ENCODE results near the gene FRMD8.

Gene FRMD8

DNA sequence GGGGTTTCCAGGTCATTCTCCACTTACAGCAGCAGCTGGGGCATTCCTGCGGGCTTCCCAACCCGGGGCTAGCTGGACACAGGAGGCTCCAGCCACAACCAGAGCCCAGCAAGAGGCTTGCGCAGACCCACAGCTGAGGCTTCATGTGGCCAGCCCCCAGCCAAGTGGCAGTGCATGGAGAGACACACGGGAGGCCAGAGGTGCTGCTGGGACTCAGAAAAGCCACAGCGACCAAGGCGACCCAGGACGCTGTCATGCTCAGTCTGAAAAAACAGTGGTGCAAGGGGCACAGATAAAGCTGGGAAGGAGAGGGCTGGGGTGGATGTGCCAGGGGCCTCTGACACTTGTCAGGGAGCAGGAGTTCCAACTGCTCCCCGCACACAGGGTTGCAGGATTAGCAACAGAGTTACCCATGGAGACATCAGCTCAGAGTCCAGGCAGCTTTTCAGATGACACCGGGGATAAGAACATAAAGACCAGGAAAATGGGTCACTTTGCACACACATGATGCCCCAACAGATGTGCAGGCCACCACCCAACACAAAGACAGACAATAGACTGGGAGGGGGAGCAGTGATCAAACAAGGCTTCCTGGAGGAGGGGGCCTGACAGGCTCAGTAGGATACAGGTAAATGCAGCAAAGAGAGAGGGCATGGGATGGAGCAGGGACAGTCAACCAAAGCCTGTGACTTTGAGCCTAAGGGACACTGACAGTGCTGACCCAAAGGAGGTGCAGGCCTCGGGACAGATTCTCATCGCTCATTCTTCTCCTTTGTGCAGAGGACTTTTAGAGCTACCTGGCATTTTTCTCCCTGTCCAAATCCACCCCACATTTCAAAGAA lies 29.3 kb downstream of the FRMD8 start:
- no peak for DNase-seq

DNA sequence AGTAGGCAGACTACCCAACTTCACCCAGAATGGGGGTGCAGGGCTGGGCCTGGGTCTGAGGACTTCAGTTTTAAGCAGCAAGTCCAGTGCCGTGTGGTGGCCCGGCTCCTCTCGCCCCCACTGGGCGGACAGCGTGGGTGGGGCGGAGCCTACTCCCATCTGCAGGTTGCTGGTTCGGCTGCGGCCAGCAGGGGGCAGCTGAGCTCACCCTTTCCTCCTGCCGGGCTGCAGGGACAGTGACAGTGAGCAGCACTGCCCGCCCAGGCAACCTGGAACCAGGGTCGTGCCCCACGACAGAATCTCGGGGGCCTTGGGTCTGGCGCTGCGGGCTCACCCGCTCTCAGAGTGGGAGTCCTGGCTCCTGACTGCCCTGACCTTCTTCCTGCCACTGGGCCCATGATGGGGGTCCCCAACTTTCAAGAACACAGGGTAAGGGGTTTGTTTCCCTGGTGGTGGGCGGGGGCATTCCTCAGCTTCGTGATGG lies 29.9 kb downstream of the FRMD8 start:
- DNase-seq, result peak; percentile 93

DNA sequence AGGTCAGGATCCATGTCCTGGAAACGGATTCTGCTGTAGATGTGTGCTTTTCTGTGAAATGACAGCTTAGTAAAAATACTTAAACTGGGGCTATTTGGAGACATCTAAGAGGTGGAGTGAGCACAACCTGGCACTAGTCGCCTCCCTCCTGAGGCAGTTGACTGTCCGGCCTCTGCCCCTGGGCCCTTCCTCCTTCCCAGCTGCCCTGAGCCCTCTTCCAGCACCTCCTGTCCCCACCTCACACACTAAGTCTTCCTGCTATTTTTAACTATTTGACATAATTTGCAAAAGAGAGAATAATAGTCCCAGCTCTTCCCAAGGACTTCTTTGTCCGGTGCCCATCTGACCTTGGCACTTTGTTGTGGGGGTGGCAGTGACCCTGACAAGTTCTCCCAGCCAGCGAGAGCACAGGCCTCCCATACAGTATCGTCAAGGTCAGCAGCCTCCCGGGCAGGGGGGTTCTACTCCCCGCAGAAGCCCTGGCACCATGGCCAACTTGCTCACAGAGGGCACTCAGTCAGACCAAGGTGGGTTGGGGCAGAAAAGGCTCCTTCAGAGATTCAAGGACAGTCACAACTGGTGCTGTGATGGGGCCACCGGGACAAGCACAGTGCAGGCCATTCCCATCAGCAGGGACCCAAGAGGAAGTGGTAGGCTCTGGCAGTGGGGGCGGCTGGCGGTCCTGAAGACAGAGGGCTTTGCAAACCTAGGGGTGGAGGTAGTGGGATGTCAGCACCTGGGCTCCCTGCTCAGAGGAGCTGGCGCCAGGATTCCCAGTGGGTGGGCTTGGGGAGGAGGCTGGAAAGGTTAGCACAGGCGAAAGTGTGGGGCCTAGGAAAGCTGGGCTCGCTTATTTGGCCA lies 30.6 kb downstream of the FRMD8 start:
- no peak for DNase-seq

DNA sequence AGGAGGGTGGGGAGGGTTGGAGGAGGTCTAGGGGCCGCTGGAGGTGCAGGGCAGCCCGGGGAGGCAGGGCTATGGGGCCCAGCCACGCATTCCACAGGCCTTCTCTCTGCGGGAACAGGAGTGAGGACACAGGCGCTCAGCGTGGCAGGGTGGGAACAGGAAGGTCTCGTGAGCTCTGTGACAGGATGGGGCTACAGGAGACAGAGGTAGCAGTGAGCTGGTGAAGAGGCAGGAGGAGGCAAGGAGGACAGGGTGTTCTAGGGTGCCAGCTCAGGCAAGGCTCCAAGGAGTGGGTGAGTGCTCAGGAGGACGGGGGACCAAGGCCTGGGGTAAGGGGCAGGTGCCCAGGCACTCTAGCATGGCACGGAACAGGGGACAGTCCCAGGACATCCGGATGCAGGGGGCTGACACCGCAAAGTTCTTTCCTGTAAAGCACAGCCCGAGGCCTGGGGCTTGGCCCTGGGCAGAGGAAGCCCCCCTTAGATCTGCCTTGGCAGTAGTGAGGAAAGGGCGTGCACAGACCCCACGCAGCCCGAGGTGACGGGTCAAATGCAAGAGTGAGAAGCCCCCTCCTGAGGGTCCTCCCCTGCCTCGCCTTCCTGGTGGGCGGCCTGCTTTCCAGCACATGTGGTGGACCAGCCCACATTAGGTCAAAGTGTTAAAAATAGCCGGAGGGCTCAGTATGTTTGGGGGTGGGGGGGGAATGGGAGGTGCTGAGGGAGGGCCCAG lies 31.4 kb downstream of the FRMD8 start:
- DNase-seq, result peak; percentile 36

DNA sequence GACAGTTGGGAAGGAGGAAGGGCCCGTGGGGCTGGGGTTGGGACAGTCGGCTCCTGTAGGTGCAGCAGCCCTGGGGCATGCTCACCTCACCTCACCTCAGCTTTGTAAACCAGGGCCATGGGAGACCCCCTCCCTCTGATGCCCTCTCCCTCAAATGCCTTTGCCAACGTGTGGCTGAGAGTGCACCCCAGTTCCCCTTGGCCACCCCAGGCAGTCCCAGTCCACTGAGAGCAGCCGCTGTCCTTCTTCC lies 31.9 kb downstream of the FRMD8 start:
- DNase-seq, result no peak

DNA sequence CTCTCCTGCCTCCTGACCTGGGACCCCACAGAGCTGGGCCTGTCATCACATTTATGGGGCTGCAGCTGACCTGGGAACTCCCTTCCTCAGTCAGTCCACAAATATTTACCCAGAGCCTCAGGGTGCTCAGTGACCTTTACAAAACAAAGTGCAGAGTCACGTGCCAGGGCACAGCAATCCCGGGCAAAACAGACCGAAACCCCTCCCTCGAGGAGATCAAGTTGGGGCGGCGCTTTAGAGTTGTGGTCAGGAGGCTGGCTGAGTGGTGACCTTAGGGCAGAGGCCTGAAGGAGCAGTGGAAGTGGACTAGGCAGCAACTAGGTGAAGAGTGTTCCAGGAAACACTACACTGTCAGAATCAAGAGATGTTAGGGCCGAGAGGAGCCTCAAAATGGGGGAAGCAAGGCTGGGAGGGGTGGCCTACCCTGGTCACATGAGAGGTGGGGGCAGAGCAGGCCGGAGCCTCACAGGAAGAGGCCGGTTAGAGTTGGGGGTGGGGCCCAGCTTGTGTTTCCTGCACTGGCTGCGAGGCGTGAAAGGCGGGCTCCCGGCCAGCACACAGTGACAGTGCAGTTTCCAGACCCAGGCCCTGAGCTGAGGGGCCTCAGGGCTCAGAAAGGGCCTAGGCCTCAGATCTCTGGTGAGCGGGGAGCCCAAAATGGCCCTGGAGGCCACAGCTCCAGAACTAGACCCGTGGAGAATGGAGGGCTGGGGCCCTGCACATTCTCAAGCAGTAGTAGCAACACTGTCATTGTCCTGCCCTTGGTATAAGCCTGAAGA lies 32.4 kb downstream of the FRMD8 start:
- DNase-seq, result peak; percentile 83

DNA sequence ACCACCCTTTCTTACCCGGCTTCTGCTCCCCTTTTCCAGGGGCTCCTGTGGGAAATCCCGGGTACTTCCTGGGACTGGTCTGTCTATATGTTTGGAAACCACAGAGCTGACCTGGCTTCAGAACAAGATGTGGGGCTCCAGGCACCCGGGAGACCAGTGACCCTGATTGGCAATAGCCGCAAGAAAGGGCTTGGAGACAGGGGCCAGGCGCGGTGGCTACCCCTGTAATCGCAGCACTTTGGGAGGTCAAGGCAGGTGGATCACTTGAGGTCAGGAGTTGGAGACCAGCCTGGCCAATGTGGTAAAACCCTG lies 33.0 kb downstream of the FRMD8 start:
- DNase-seq, result no peak

DNA sequence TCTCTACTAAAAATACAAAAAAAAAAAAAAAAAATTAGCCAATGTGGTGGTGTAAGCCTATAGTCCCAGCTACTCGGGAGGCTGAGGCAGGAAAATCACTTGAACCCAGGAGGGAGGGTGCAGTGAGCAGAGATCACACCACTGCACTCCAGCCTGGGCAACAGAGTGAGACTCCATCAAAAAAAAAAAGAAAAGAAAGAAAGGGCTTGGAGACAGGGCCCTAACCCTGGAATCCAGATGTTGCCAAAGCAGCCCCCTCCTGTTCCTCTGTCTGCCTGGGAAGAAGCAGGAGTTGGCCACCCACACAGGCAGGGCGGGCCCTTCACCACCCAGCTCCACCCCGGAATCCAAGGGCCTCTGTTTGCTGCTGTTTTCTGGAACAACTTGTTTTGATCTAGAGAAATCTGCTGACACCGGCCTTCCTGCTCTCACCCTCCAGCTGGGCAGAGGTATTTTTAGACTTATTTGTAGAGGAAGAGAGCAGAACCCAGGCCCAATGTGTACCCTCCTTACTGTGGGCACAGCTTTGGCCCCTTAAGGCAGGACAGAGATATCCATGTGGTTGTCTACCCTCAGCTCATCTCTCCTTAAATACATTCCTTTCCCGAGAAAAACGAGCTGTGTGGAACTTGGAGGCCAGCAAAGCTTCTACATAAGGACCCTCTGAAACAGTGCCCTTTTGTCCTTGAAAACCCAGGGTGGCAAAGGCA lies 33.5 kb downstream of the FRMD8 start:
- DNase-seq, result peak; percentile 51

DNA sequence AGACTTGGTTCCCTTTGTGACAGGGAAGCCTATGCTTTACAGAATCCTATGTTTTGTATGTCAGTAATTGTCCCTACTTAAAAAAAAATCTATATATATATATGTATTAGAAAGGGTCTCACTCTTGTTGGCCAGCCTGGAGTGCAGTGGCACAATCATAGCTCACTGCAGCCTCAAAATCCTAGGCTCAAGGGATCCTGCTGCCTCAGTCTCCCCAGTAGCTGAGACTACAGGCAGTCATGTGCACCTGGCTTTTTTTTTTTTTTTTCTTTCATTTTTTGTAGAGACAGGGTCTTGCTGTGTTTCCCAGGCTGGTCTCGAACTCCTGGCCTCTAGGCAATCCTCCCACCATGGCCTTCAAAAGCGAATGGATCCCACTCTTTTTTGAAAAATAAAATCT lies 34.1 kb downstream of the FRMD8 start:
- DNase-seq, result no peak

DNA sequence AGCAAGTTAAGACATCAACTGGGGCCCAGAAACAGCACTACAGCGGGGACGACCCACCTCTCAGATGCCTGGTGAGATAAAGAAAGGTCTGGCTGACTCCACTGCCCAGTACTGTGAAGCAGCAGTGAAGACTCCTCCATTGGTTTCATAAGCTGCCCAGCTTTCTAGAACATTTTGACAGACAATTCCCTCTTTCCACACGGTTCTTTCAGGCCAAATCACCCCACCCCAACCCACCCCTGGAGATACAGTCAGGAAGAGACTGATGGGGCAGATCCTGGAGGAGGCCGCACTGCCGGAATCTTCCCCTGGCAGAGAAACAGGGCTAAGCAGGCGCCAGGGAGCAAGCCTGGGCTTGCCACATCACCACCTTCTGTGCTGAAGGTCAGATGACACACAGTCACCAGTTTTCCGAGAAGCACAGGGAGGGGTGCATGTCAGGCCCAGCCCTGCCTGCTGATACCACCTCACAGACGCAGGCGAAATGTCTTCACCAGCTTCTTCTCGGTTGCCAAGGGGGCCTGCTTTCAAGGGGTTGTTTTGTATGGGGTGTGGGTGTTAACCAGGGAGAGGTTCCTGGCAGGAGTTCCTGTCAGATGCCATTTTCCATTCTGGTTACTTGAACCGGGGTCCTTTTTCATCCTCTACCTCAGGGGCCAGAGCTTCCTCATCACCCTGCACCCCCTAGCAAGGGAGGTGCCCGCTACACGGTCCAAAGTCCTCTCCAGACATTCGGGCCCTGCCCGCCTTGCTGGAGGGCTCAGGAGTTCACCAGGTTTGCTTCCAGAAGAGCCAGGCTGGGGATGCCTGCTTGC lies 34.7 kb downstream of the FRMD8 start:
- peak; percentile 78 for DNase-seq

DNA sequence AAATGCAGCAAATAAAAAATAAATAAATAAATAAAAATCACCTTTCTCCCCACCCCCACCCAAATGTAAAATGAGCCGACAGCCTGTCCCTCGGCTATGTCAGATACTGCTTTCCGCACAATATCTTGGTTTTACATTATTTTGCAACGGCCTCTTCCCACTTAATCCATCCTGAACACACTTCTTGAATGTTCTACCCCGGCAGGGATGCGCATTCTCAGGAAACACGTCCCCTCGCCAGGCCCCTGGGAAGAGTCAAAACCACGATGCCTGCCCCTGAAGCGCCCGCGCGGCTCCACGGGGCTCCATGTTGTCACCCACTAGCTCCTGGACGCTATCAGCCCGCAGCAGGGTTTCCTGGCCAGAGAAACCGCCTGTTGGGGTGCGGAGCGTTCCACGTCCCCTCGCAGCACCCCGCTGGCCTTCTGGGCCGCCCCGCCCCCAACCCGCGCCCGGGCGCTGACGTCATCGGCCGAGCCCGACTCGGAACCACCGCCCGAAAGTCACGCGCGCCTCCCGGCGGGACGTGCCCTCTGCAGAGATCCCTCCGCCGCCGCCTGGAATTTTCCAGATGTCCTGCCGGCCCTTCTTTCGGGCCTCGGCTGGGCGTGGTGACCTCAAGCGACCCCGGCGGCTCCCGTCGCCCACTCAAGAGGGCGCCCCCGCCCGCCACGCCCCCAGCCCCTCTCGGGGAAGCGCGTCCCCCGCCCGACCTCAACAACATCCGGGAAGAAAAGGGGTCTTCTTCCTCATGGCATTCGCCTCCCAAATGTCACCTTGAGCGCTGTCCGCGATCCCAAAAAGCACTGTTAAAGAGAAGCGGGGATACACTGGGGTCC lies 35.6 kb downstream of the FRMD8 start:
- peak; percentile 93 for DNase-seq

DNA sequence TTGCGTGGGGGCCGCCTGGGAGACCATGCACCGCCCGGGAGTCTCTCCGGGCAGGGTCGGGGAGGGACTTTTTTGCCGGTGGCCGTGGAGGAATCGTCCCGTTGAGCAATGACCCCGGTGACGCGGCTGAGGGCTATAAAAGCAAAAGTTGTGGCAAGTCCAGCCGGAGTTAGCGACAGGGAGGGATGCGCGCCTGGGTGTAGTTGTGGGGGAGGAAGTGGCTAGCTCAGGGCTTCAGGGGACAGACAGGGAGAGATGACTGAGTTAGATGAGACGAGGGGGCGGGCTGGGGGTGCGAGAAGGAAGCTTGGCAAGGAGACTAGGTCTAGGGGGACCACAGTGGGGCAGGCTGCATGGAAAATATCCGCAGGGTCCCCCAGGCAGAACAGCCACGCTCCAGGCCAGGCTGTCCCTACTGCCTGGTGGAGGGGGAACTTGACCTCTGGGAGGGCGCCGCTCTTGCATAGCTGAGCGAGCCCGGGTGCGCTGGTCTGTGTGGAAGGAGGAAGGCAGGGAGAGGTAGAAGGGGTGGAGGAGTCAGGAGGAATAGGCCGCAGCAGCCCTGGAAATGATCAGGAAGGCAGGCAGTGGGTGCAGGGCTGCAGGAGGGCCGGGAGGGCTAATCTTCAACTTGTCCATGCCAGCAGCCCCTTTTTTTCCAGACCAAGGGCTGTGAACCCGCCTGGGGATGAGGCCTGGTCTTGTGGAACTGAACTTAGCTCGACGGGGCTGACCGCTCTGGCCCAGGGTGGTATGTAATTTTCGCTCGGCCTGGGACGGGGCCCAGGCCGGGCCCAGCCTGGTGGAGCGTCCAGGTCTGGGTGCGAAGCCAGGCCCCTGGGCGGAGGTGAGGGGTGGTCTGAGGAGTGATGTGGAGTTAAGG lies 36.4 kb downstream of the FRMD8 start, which contains the start of gene NEAT1:
TSS of gene NEAT1 (plus strand) at position 166 of the 883 bp plus-strand sequence.
- DNase-seq, result peak; percentile 90

DNA sequence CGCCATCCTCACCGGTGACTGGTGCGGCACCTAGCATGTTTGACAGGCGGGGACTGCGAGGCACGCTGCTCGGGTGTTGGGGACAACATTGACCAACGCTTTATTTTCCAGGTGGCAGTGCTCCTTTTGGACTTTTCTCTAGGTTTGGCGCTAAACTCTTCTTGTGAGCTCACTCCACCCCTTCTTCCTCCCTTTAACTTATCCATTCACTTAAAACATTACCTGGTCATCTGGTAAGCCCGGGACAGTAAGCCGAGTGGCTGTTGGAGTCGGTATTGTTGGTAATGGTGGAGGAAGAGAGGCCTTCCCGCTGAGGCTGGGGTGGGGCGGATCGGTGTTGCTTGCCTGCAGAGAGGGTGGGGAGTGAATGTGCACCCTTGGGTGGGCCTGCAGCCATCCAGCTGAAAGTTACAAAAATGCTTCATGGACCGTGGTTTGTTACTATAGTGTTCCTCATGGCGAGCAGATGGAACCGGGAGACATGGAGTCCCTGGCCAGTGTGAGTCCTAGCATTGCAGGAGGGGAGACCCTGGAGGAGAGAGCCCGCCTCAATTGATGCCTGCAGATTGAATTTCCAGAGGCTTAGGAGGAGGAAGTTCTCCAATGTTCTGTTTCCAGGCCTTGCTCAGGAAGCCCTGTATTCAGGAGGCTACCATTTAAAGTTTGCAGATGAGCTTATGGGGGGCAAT lies 37.2 kb downstream of the FRMD8 start:
- DNase-seq, result peak; percentile 33

DNA sequence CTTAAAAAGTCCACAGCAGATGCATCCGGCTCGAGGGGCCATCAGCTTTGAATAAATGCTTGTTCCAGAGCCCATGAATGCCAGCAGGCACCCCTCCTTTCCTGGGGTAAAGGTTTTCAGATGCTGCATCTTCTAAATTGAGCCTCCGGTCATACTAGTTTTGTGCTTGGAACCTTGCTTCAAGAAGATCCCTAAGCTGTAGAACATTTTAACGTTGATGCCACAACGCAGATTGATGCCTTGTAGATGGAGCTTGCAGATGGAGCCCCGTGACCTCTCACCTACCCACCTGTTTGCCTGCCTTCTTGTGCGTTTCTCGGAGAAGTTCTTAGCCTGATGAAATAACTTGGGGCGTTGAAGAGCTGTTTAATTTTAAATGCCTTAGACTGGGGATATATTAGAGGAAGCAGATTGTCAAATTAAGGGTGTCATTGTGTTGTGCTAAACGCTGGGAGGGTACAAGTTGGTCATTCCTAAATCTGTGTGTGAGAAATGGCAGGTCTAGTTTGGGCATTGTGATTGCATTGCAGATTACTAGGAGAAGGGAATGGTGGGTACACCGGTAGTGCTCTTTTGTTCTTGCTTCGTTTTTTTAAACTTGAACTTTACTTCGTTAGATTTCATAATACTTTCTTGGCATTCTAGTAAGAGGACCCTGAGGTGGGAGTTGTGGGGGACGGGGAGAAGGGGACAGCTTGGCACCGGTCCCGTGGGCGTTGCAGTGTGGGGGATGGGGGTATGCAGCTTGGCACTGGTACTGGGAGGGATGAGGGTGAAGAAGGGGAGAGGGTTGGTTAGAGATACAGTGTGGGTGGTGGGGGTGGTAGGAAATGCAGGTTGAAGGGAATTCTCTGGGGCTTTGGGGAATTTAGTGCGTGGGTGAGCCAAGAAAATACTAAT lies 38.0 kb downstream of the FRMD8 start:
- peak; percentile 76 for DNase-seq

DNA sequence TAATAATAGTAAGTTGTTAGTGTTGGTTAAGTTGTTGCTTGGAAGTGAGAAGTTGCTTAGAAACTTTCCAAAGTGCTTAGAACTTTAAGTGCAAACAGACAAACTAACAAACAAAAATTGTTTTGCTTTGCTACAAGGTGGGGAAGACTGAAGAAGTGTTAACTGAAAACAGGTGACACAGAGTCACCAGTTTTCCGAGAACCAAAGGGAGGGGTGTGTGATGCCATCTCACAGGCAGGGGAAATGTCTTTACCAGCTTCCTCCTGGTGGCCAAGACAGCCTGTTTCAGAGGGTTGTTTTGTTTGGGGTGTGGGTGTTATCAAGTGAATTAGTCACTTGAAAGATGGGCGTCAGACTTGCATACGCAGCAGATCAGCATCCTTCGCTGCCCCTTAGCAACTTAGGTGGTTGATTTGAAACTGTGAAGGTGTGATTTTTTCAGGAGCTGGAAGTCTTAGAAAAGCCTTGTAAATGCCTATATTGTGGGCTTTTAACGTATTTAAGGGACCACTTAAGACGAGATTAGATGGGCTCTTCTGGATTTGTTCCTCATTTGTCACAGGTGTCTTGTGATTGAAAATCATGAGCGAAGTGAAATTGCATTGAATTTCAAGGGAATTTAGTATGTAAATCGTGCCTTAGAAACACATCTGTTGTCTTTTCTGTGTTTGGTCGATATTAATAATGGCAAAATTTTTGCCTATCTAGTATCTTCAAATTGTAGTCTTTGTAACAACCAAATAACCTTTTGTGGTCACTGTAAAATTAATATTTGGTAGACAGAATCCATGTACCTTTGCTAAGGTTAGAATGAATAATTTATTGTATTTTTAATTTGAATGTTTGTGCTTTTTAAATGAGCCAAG lies 38.9 kb downstream of the FRMD8 start:
- peak; percentile 67 for DNase-seq

Measured in stimulated activated CD4-positive, alpha-beta T cell treated with anti-CD3 and anti-CD28 coated beads, Interleukin-4, amount 100 ng/mL, for 1 hour (primary cell).